ENCODE results near the gene B3GALT5. TPM values are rescaled to one million over a fixed set of nuclear protein-coding genes. Genes with fewer than 3 reads are reported as not detected.

B3GALT5 gene
- total RNA-seq, 1 experiment from 2014 or later: 0.18 TPM

GRCh38 chr21:39707316-39707715 lies 94.6 kb downstream of the B3GALT5 start:
- Histone ChIP-seq H3K36me3 (ENCODE audit: control insufficient read depth, insufficient read depth, low read length) (no peaks in the 10 kb centered on the region), H3K27me3 (replicated peaks; ENCODE audit: control insufficient read depth, insufficient read depth, low read length) (no peaks in the 10 kb centered on the region), H3K4me1 (no peaks in the 10 kb centered on the region), H3K9me3 (no peaks in the 10 kb centered on the region), H3K4me3 (ENCODE audit: low read depth, low read length) (no peak overlapping the region)
- no peak for DNase-seq
- no peaks in the 10 kb centered on the region for H3K9me3 Mint-ChIP-seq (ENCODE audit: unreplicated experiment)
- no peaks in the 10 kb centered on the region for H3K36me3 Mint-ChIP-seq (ENCODE audit: insufficient read depth, unreplicated experiment)
- no TSS peak for BruUV-seq (replicated peaks)
- no peak overlapping the region for H3K27ac Mint-ChIP-seq (ENCODE audit: unreplicated experiment)
- H3K4me1 Mint-ChIP-seq (ENCODE audit: low read depth, unreplicated experiment): no peaks in the 10 kb centered on the region
- ChIA-PET CTCF (no interaction called here), POLR2A (no interaction called here)
- H3K4me3 Mint-ChIP-seq (ENCODE audit: unreplicated experiment): no peak overlapping the region
- H3K27me3 Mint-ChIP-seq (ENCODE audit: insufficient read depth, unreplicated experiment): peaks cover 2% of the 10 kb centered on the region
- intact Hi-C loops (cut with micrococcal nuclease; ENCODE audit: unreplicated experiment): no loop called here
- no peak for TF ChIP-seq CTCF (IDR thresholded peaks at IDR 0.05; ENCODE audit: insufficient read depth in 1 of 2, low read depth in 1 of 2, low read length in 1 of 2, severe bottlenecking in 1 of 2, unreplicated experiment in 1 of 2)

DNA sequence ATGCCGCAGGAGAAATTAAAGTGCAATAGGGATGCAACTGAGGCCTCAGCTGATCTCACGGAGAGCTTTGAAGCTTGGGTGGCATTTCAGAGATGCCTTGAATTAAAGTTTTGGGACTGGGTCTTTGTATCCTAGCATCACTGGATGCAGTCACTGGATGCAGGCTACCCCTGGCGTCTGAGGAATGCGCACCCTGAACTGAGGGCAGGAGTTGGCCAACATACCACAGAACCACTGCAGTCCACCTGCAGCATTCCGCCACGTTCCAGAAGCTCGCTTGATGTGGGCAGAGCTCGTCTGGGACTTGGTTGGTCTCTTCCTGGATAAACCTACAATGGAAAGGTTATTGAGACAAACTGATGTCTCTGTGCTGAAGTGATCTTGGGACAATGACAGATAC lies 98.1 kb downstream of the B3GALT5 start:
- CTCF ChIA-PET: no interaction called here
- no peak overlapping the region for H3K27ac Mint-ChIP-seq (ENCODE audit: unreplicated experiment)
- H3K27me3 ChIP-seq (replicated peaks; ENCODE audit: control insufficient read depth, insufficient read depth, low read length): no peaks in the 10 kb centered on the region
- no peaks in the 10 kb centered on the region for H3K9me3 Mint-ChIP-seq (ENCODE audit: unreplicated experiment)
- no peaks in the 10 kb centered on the region for H3K4me1 ChIP-seq
- intact Hi-C loops (cut with micrococcal nuclease; ENCODE audit: unreplicated experiment): no loop called here
- no peaks in the 10 kb centered on the region for H3K36me3 ChIP-seq (ENCODE audit: control insufficient read depth, insufficient read depth, low read length)
- H3K9me3 ChIP-seq: no peaks in the 10 kb centered on the region
- no peak for TF ChIP-seq CTCF (IDR thresholded peaks at IDR 0.05; ENCODE audit: insufficient read depth in 1 of 2, low read depth in 1 of 2, low read length in 1 of 2, severe bottlenecking in 1 of 2, unreplicated experiment in 1 of 2)
- H3K27me3 Mint-ChIP-seq (ENCODE audit: insufficient read depth, unreplicated experiment): peaks cover 5% of the 10 kb centered on the region
- H3K36me3 Mint-ChIP-seq (ENCODE audit: insufficient read depth, unreplicated experiment): no peaks in the 10 kb centered on the region
- no TSS peak for BruUV-seq (replicated peaks)
- no peak overlapping the region for H3K4me3 Mint-ChIP-seq (ENCODE audit: unreplicated experiment)
- no peak for DNase-seq
- POLR2A ChIA-PET: no interaction called here
- peaks cover 6% of the 10 kb centered on the region for H3K4me1 Mint-ChIP-seq (ENCODE audit: low read depth, unreplicated experiment)
- no peak overlapping the region for H3K4me3 ChIP-seq (ENCODE audit: low read depth, low read length)

DNA sequence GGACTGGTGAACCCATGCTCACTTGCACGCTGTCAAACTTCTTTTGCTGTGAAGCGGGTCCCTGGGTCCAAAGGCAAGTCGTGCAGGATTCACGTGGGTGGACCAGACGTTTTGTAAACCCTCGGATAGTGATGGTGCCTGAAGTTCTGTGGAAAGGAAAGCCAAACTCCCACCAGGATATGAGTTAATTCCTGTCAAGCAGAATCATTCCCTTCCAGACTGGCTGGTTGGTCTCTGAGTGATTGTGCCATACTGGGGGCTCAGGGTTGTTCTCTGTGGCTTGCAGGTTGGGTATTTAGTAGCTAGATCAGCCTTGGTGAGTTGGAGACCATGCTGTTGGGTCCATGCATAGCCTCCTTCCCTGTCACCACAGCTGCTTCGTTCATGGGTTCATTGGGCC lies 99.5 kb downstream of the B3GALT5 start:
- Mint-ChIP-seq H3K27ac (ENCODE audit: unreplicated experiment) (no peak overlapping the region), H3K4me1 (ENCODE audit: low read depth, unreplicated experiment) (peaks cover 6% of the 10 kb centered on the region), H3K27me3 (ENCODE audit: insufficient read depth, unreplicated experiment) (peaks cover 8% of the 10 kb centered on the region), H3K36me3 (ENCODE audit: insufficient read depth, unreplicated experiment) (no peaks in the 10 kb centered on the region), H3K9me3 (ENCODE audit: unreplicated experiment) (no peaks in the 10 kb centered on the region), H3K4me3 (ENCODE audit: unreplicated experiment) (no peak overlapping the region)
- ChIA-PET POLR2A (no interaction called here), CTCF (no interaction called here)
- Histone ChIP-seq H3K27me3 (replicated peaks; ENCODE audit: control insufficient read depth, insufficient read depth, low read length) (no peaks in the 10 kb centered on the region), H3K36me3 (ENCODE audit: control insufficient read depth, insufficient read depth, low read length) (no peaks in the 10 kb centered on the region), H3K9me3 (no peaks in the 10 kb centered on the region), H3K4me1 (no peaks in the 10 kb centered on the region), H3K4me3 (ENCODE audit: low read depth, low read length) (no peak overlapping the region)
- TF ChIP-seq CTCF (IDR thresholded peaks at IDR 0.05; ENCODE audit: insufficient read depth in 1 of 2, low read depth in 1 of 2, low read length in 1 of 2, severe bottlenecking in 1 of 2, unreplicated experiment in 1 of 2): no peak
- DNase-seq: no peak
- intact Hi-C loops (cut with micrococcal nuclease; ENCODE audit: unreplicated experiment): no loop called here
- BruUV-seq (replicated peaks): no TSS peak
